ENCODE results near the gene ZNF341.

The ZNF341 gene

GRCh38 chr20:33827634-33828325 lies 96.0 kb downstream of the ZNF341 start:
- DNase-seq: no peak

GRCh38 chr20:33828326-33828844 lies 96.6 kb downstream of the ZNF341 start:
- DNase-seq: no peak

- DNase-seq: no peak
These were observed 97.3 kb downstream of the ZNF341 start for GRCh38 chr20:33828967-33829560.

DNA sequence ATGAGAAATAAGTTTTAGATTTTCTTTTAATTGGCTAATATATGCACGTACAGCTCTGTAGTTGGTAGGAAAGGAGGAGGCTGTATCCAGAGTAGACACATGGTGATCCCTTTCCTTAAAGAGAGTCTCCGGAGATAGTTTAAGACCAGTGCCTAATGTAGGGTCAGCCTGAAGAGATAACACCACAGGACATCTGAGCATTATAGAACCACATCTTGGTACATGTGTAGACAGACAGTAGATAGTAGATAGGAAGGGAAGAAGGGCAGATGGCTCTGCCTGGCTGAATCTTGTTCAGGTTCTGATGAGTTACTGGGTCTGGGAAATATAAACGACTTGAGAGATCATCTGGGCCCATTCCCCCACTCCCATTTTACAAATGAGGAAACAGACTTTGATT lies 97.8 kb downstream of the ZNF341 start:
- no peak for DNase-seq

DNA sequence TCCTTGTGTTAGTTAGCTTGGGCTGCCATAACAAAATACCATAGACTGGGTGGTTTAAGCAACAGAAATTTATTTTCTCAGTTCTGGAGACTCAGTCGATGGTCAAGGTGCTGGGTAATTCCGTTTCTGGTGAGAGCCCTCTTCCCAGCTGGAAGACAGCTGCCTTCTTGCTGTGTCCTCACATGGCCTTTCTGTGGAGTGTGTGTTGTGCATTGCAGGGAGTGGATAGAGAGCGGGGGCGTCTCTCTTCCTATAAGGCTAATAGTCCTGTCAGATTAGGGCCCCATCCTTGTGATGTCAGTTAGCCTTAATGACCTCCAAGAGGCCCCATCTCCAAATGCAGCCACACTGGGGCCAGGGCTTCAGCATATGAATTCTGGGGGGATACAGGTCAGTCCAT lies 98.6 kb downstream of the ZNF341 start:
- no peak for DNase-seq

GRCh38 chr20:33832103-33832804 lies 100.5 kb downstream of the ZNF341 start:
- no peak for DNase-seq

DNA sequence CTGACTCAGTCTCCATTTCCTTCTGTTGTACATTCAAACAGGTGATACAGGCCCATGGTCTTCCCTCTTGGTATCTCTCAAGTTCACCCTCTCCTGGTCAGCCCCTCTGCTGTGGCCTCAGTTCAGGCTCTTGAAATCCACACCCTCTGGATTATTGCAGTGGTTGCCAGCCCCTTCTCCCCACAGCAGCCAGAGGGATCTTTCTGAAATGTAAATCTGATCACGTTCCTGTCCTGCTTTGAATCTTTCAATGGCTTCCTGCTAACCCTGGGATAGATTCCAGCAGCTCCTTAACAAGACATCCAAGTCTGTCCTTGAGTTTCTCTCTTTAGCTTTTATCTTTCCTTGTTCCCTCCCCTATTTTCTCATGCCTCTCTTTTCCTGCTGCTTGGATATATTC lies 101.5 kb downstream of the ZNF341 start:
- DNase-seq: no peak

DNA sequence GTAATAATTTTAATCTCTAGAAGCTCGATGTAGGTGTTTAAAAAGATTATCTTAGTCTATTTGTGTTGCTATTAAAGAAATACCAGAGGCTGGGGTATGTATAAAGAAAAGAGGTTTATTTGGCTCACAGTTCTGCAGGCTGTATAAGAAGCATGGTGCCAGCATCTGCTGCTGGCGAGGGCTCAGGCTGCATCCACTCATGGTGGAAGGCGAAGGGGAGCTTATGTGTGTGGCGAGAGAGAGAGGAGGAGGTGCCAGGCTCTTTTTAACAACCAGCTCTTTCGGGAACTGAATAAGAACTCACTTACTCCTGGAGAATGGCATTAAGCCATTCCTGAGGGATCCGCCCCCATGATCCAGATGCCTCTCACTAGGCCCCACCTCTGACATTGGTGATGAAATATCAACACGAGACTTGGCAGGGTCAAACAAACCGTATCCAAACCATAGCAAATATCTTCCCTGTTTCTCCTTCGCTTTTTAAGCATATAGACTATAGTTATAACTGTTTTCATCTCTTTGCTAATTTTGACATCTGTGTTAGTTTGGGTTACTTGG lies 103.9 kb downstream of the ZNF341 start:
- DNase-seq: no peak

DNA sequence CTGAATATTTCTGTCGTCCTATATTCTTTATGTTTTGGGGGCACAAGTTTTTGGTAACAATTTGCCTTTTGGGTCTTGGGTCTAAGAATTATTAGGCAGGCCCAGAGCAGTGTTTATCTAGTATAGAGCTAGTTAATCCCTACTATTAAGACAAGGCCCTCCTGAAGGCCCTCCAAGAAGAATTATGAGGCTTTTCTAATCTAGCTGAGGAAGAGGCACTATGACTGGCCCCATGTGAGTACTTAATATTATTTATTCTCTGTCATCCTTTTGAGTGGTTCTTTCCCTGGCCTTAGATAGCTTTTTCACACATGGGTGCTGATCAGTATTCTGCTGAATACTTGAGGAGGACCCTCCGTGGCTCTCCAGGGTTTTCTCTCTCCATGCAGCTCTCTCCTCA lies 104.5 kb downstream of the ZNF341 start:
- DNase-seq: no peak

- no peak for DNase-seq
These were observed 105.5 kb downstream of the ZNF341 start for GRCh38 chr20:33837096-33837830.

GRCh38 chr20:33838035-33838864 lies 106.5 kb downstream of the ZNF341 start:
- no peak for DNase-seq

DNA sequence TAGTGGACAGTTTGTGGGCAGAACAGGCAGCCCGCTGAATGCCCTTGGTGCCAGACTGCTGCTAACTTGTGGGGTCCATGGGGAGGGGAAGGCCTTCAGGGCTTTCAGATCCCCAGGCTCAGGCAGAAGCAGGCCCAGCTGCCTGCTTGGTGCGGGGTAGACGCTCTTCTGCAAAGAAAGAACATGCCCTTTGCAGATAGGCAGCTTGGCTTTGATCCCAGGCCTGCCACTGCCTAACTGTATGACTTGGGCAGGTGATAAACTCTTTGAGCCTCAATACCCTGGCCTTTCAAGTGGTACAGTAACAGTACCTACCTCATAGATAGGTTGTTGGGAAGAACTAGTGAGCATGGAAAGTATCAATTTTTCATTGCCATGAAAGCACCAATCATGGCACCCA lies 107.8 kb downstream of the ZNF341 start:
- no peak for DNase-seq

DNA sequence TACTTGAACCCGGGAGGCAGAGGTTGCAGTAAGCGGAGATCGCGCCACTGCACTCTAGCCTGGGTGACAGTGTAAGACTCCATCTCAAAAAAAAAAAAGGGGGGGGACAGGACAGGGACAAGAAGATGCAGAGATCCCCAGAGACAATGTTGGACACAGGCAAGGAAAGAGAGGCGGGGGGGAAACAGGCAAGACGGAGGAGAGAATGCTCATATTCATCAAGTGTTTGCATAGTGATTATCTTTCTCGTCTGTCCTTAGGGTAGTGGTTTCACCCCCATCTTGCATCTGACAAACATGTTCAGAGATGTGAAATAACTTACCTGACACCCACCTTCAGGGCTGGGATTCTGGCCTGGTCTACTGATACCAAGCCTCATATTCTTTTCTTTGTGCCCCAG lies 108.4 kb downstream of the ZNF341 start:
- no peak for DNase-seq

GRCh38 chr20:33840759-33841435 lies 109.1 kb downstream of the ZNF341 start:
- DNase-seq: no peak

GRCh38 chr20:33841436-33841799 lies 109.6 kb downstream of the ZNF341 start:
- DNase-seq: no peak

All from activated CD4-positive, alpha-beta T cell treated with anti-CD3 and anti-CD28 coated beads for 48 hours (primary cell).